ENCODE data around the gene TRAPPC10. TPM values are rescaled to one million over a fixed set of nuclear protein-coding genes. Genes with fewer than 3 reads are reported as not detected.

The TRAPPC10 gene
- total RNA-seq, 1 experiment from 2014 or later = 31.5 TPM

DNA sequence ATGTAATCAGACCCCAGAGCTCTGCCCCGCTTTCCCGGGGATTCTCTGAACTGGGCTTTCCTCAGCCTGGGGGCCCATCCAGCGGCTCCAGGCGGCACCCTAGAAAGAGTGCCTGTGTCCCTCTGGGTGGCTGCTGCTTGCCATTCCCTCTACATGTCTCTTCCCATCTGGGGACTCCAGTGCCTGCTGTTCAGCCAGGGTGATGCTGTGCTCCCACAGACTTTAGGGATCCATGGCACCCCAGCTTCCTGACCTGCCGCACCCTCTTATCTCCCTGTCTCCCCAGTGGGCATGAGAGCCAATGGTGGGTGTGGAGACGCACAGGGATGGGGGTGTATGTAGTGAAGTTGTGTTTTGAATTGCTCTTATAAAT is 16.2 kb downstream of the TRAPPC10 start:
- no peak for ATAC-seq
- Histone ChIP-seq H3K9ac (ENCODE audit: low read length) (no peak overlapping the region), H3K27me3 (ENCODE audit: insufficient read depth, low read length) (no peaks in the 10 kb centered on the region), H3K9me3 (ENCODE audit: control insufficient read depth in 1 of 2, insufficient read depth in 1 of 2, low read depth in 1 of 2, low read length in 2 of 2) (no peaks in the 10 kb centered on the region; a peak in 1 of 4 replicates), H3K4me2 (ENCODE audit: low read length) (no peak overlapping the region), H2AFZ (ENCODE audit: low read depth, low read length, poor library complexity, severe bottlenecking) (no peak overlapping the region), H3K4me3 (replicated peaks in 1 of 2; ENCODE audit: low read depth in 1 of 2, low read length in 2 of 2) (no peak overlapping the region), H3K36me3 (ENCODE audit: control insufficient read depth in 1 of 2, insufficient read depth in 2 of 2, low read length in 2 of 2) (peaks cover 2 to 8% of the 10 kb centered on the region in 2 experiments; a peak in 2 of 4 replicates), H3K79me2 (ENCODE audit: insufficient read depth, low read length) (peaks cover 95% of the 10 kb centered on the region), H3K9me2 (ENCODE audit: insufficient read depth) (no peaks in the 10 kb centered on the region; the same call in 1 of the 2 replicates), H3K27ac (ENCODE audit: low read depth, low read length) (no peak overlapping the region), H3K4me1 (ENCODE audit: control insufficient read depth in 1 of 2, insufficient read depth in 2 of 2, low read length in 2 of 2) (no peaks in the 10 kb centered on the region), H4K20me1 (ENCODE audit: insufficient read depth) (0 out of 2 replicates have a peak, but pooled peaks cover 6% of the 10 kb centered on the region)
- CTCF ChIA-PET = no interaction called here
- no TSS peak for BruUV-seq (replicated peaks)
- intact Hi-C loops (cut with micrococcal nuclease) = no loop called here
- DNase-seq (ENCODE audit: low read depth, low spot score) = no peak
- no peak for TF ChIP-seq EZH2 (IDR thresholded peaks at IDR 0.05)
- no peak for TF ChIP-seq JUND (IDR thresholded peaks at IDR 0.05)
- TF ChIP-seq, protein P1, sequence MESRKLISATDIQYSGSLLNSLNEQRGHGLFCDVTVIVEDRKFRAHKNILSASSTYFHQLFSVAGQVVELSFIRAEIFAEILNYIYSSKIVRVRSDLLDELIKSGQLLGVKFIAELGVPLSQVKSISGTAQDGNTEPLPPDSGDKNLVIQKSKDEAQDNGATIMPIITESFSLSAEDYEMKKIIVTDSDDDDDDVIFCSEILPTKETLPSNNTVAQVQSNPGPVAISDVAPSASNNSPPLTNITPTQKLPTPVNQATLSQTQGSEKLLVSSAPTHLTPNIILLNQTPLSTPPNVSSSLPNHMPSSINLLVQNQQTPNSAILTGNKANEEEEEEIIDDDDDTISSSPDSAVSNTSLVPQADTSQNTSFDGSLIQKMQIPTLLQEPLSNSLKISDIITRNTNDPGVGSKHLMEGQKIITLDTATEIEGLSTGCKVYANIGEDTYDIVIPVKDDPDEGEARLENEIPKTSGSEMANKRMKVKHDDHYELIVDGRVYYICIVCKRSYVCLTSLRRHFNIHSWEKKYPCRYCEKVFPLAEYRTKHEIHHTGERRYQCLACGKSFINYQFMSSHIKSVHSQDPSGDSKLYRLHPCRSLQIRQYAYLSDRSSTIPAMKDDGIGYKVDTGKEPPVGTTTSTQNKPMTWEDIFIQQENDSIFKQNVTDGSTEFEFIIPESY (IDR thresholded peaks at IDR 0.05; ENCODE audit: extremely low read depth, insufficient replicate concordance, low read length) = no peak
- TF ChIP-seq EZH2phosphoT487 (IDR thresholded peaks at IDR 0.05; ENCODE audit: borderline replicate concordance) = no peak
- no peak for TF ChIP-seq SP1 (IDR thresholded peaks at IDR 0.05; ENCODE audit: low read depth)
- TF ChIP-seq ZFX (IDR thresholded peaks at IDR 0.05) = no peak
- RAD21 ChIA-PET (ENCODE audit: low non-redundant PET in 1 of 2, low total read pairs in 2 of 2, uncharacterized antibody in 2 of 2, unreplicated experiment in 2 of 2) = no interaction called here
- POLR2A ChIA-PET = no interaction called here

DNA sequence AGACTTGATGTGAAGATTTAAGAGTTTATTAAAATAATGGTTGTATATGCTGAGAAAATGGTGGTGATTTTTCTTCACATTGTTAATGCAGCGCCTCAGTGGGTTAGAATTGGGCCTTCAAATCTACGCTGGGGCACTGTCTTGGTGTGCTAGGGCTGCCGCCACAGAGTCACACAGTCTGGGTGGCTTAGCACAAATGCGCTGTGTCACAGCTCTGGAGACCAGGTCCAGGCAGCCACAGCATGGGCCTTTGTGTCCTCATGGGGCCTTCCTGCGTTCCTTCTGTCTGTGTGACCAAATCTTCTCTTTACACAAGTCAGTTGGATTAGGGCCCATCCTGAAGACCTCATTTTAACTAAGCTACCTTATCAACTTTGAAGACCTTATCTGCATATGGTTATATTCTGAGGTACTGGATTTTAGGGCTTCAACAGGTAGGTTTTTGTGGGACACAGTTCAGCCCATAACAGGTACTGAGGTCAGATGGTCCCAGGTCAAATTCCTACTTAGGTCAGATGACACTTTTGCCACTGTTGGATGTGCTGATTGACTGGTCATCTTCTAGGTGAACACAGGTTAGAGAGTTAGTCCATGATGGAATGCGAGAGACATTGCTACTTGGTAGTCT is 17.5 kb downstream of the TRAPPC10 start:
- H2AFZ ChIP-seq (ENCODE audit: low read depth, low read length, poor library complexity, severe bottlenecking) = no peak overlapping the region
- intact Hi-C loops (cut with micrococcal nuclease) = no loop called here
- peaks cover 2 to 10% of the 10 kb centered on the region in 2 experiments; a peak in 2 of 4 replicates for H3K36me3 ChIP-seq (ENCODE audit: control insufficient read depth in 1 of 2, insufficient read depth in 2 of 2, low read length in 2 of 2)
- H3K9me3 ChIP-seq (ENCODE audit: control insufficient read depth in 1 of 2, insufficient read depth in 1 of 2, low read depth in 1 of 2, low read length in 2 of 2) = no peaks in the 10 kb centered on the region; a peak in 1 of 4 replicates
- CTCF ChIA-PET = no interaction called here
- H3K27ac ChIP-seq (ENCODE audit: low read depth, low read length) = no peak overlapping the region
- H3K27me3 ChIP-seq (ENCODE audit: insufficient read depth, low read length) = no peaks in the 10 kb centered on the region
- H3K4me3 ChIP-seq (replicated peaks in 1 of 2; ENCODE audit: low read depth in 1 of 2, low read length in 2 of 2) = no peak overlapping the region
- TF ChIP-seq EZH2phosphoT487 (IDR thresholded peaks at IDR 0.05; ENCODE audit: borderline replicate concordance) (no peak), POLR2AphosphoS5 (IDR thresholded peaks at IDR 0.05; ENCODE audit: low read depth, low read length) (no peak), SRF (IDR thresholded peaks at IDR 0.05; ENCODE audit: low read depth) (no peak), CBX3 (IDR thresholded peaks at IDR 0.05; ENCODE audit: low read depth) (no peak)
- TF ChIP-seq, protein P2, sequence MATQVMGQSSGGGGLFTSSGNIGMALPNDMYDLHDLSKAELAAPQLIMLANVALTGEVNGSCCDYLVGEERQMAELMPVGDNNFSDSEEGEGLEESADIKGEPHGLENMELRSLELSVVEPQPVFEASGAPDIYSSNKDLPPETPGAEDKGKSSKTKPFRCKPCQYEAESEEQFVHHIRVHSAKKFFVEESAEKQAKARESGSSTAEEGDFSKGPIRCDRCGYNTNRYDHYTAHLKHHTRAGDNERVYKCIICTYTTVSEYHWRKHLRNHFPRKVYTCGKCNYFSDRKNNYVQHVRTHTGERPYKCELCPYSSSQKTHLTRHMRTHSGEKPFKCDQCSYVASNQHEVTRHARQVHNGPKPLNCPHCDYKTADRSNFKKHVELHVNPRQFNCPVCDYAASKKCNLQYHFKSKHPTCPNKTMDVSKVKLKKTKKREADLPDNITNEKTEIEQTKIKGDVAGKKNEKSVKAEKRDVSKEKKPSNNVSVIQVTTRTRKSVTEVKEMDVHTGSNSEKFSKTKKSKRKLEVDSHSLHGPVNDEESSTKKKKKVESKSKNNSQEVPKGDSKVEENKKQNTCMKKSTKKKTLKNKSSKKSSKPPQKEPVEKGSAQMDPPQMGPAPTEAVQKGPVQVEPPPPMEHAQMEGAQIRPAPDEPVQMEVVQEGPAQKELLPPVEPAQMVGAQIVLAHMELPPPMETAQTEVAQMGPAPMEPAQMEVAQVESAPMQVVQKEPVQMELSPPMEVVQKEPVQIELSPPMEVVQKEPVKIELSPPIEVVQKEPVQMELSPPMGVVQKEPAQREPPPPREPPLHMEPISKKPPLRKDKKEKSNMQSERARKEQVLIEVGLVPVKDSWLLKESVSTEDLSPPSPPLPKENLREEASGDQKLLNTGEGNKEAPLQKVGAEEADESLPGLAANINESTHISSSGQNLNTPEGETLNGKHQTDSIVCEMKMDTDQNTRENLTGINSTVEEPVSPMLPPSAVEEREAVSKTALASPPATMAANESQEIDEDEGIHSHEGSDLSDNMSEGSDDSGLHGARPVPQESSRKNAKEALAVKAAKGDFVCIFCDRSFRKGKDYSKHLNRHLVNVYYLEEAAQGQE (IDR thresholded peaks at IDR 0.05; ENCODE audit: low read depth) = no peak
- TF ChIP-seq, protein P3, sequence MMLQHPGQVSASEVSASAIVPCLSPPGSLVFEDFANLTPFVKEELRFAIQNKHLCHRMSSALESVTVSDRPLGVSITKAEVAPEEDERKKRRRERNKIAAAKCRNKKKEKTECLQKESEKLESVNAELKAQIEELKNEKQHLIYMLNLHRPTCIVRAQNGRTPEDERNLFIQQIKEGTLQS (IDR thresholded peaks at IDR 0.05) = no peak
- POLR2A ChIA-PET = no interaction called here
- H4K20me1 ChIP-seq (ENCODE audit: insufficient read depth) = 0 out of 2 replicates have a peak, but pooled peaks cover 5% of the 10 kb centered on the region
- no peak for ATAC-seq
- peaks cover 82% of the 10 kb centered on the region for H3K79me2 ChIP-seq (ENCODE audit: insufficient read depth, low read length)
- no peaks in the 10 kb centered on the region for H3K4me1 ChIP-seq (ENCODE audit: control insufficient read depth in 1 of 2, insufficient read depth in 2 of 2, low read length in 2 of 2)
- H3K9me2 ChIP-seq (ENCODE audit: insufficient read depth) = no peaks in the 10 kb centered on the region; the same call in 1 of the 2 replicates
- H3K9ac ChIP-seq (ENCODE audit: low read length) = no peak overlapping the region
- no peak overlapping the region for H3K4me2 ChIP-seq (ENCODE audit: low read length)
- no TSS peak for BruUV-seq (replicated peaks)
- no peak for DNase-seq (ENCODE audit: low read depth, low spot score)
- RAD21 ChIA-PET (ENCODE audit: low non-redundant PET in 1 of 2, low total read pairs in 2 of 2, uncharacterized antibody in 2 of 2, unreplicated experiment in 2 of 2) = interaction anchor here in 1 of 2 experiments (0.6 kb wide), 1 partner anchor 18 kb away, joined by 3 read pairs; no protein-coding TSS in a partner anchor
